Activated T-cell treated with anti-CD3 and anti-CD28 coated beads for 1 hour (primary cell): ENCODE results near the gene POGZ.
A peak's percentile ranks its signal among the peaks of the same experiment; 100 is the strongest.
"Not testable (repeated sequence)": the region's sequence is repeated elsewhere in the genome, so short reads cannot be mapped to it uniquely, and the experiment has no call there.

Experiments
- DNase-seq: peaks from one replicate; pipeline ENCODE4 v3.0.0-alpha.2; 2020; ENCODE audit warnings: low read depth

The POGZ gene

DNA sequence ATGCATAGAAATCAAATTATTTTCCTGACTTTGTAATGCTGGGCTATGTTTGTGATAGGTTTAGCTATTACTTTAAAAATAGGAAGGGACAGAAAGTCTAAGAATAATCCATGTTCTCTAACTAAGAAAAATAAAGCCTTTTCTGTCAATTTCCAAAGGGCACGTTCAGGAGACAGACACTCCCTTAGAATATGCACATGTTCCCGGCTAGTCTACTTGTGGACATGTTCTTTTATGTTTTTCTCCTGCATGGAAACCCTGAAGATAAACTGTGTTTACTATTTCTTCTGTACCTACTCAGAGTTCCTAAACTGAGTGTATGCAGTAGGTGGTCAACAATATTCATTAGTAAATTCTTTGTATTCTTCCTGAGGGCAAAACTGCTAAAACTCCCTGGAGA lies 47.4 kb downstream of the POGZ start:
- DNase-seq, result no peak

DNA sequence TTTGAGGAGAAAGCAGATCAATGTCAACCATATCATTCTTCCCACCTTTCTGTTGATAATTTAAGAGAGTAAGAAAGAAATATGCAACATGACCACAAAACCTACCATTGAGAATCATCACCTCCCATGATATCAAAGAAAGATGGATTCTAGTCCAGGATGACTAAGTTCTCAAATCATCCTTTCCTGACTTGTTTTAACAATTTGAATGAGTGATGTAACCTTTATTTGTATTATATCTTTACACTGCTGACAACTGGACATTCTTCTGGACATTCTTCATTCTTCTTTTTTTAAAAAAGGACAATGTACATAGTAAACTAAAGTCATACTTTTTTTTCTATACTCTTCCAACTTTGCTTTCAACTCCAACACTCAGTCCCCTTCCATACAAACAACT lies 50.4 kb downstream of the POGZ start:
- DNase-seq, result no peak

DNA sequence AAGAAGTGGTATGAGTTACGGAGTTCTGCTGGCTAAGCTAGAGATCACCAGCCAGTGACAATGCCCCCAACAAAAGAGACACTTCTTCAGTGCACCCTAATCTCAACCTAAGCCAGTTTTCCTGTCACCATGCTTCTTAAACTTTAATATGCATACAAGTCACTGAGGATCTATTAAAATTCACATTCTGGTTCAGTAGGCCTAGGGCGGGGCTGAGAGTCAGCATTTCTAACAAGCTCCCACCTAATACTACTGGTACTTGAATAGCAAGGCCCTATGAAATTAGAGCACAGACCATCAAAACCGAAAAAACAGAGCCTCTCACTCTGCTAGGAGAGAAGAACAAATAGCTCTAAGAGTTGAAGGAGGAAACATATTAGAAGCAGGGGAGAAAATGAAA lies 52.0 kb downstream of the POGZ start:
- no peak for DNase-seq

DNA sequence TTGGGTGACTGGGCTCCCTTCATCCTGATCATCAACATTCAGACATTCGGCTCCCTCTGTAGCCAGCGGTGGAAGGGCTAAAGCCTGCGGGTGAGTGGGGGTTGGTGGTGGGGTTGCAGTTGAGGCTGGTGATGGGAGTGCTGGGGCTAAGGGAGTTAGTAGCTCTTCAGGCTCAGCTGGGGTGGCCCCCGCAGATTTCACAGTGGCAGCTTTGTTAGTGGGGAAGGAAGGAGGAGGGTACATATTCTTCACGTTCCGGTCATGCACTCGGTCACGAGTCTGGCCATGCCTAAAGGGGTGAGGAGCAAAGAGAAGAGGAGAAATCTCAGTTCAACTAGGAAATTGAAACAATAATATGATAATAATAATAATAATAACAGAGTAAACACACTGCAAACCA lies 53.1 kb downstream of the POGZ start:
- DNase-seq, result no peak

DNA sequence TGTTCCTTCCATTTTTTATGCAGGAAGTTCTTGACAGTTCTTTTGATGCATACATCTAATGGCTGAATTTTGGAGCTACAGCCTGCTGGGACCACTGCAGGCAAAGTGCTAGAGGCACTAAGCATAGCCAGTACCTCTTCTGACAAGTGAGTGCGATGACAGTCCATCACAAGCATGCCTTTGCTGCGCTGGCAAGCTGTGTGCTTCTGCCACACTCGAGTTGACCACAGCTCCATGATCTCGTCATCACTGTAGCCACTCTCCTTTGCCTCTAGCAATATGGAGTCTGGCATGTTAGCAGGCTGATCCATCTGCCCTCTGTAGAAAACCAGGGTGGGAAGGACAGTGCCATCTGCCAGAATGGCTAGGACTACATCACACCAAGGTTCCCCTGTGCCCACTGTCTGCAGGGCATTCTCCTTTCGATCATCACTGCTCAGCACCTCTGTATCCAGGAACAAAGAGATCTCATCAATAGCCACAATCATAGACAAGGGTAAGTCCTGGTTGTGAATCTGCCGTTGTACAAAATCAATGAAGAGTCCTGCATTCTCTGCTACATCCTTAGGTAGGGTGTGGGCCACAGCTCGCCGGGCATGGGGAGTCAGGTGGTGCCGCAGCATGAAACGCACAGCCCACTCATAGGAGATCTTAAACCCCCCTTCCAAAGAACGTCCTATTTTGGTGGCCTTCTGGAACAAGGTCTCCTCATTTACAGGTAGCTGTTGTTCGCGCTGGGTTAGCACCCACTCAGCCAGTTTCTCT lies 53.9 kb downstream of the POGZ start:
- DNase-seq, result no peak

DNA sequence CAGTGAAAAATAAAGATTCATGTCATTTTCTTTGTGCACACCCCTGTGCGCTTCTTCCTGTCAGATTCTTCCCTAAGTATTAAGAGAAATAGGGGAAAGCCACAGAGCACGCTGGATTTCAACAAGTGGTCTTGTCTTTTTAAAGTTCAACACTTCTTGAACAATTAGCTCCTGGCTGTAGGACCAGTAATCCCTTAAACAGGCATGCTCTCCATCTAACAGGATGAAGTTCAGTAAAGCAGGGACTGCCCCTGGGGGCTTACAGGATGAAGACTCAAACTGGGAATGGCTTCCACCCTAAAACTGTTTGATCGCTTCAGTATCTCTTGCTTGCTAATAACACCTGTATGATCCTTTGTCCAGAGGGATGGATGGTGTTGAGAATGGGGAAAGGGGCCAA lies 55.7 kb downstream of the POGZ start:
- no peak for DNase-seq

DNA sequence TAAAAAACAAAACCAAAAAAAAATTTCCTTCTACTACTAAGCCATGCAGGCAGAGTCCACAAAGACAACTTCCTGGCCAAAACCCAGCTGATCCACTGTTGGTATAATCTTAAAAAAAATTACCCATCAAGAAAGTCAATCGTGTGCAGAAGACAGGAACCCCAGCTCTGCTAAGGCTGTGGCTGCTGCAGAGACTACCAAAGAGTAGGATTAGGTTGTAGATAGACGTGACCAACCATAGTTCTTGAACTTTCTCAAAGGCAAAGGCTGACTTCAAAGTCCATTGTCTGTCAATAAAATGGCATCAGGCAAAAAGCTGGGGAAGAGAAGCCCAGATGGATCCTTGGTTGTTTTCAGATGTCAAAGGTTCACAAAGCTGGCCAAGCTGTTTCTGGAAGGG lies 56.5 kb downstream of the POGZ start:
- no peak for DNase-seq

DNA sequence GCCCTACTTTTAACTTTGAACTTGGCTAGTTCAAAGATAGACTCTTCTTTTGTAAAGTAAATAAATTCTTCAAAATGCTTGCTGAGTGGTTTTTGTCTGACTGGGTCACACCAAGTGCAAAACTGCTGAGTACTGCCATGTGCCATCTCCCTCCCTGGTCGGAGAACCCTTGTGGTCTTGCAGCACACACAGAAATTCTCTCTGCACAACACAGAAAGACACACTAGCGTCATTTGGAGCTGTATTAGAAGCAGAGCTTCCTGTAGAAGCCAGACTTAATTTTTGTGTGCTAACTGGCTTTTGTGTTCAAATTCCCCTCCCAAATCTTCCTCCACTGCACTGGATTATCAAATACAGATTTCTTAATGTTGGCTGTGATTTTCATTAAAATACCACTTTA lies 57.4 kb downstream of the POGZ start:
- DNase-seq, result no peak

DNA sequence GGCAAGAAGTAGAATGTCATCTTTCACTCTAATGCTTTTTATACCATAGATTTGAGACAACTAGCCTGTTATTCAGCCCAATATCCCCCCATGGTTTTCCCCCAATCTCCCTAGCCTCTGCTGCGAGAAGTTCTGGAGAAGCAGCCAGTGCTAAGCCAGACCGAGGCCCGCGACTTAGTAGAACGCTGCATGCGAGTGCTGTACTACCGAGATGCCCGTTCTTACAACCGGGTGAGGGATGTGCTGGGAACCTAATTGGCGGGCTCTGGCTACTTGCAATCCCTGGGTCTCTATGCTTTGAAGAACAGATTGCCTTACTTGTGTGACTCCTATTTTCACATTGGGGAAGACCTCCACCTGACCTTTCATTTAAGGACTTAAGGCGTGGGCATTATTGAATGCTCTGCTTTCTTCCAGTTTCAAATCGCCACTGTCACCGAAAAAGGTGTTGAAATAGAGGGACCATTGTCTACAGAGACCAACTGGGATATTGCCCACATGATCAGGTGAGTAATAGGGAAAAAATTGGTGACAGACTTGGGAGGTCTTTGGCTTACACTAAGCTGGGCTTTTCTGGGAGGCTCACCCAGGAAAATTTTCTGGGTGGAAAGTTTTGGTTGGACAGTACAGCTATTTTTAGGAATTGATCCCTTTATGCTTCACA lies 58.0 kb downstream of the POGZ start:
- no peak for DNase-seq

DNA sequence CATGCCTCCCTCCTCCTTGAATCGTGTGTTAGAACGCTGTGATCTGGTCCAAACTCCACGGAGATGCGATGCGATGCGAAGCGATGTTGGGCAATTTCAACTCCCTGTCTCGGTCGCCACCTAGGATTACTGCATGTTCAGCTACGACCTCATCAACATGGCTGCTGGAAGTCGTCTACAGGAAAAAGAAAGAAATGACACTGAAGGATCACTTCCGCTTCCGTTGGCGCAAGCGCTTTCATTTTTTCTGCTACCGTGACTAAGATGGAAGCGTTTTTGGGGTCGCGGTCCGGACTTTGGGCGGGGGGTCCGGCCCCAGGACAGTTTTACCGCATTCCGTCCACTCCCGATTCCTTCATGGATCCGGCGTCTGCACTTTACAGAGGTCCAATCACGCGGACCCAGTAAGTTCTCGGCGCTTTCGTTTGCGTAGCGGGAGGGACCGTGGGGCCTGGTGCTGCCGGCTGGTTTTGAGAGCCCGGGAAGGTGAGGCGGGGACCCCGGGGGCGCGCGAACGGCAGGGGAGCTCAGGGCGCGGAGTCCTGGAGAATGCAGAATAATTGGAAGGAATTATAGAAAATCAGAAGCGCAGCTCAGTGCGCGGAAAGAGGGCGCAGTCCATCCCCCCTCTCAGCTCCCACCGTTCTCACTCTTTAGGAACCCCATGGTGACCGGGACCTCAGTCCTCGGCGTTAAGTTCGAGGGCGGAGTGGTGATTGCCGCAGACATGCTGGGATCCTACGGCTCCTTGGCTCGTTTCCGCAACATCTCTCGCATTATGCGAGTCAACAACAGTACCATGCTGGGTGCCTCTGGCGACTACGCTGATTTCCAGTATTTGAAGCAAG lies 59.7 kb downstream of the POGZ start, which contains the start of gene PSMB4:
Gene PSMB4 (plus strand): TSS at position 250 of the 848 bp plus-strand sequence. CDS start 15 bp downstream, at position 265.
- DNase-seq, result peak; percentile 66

DNA sequence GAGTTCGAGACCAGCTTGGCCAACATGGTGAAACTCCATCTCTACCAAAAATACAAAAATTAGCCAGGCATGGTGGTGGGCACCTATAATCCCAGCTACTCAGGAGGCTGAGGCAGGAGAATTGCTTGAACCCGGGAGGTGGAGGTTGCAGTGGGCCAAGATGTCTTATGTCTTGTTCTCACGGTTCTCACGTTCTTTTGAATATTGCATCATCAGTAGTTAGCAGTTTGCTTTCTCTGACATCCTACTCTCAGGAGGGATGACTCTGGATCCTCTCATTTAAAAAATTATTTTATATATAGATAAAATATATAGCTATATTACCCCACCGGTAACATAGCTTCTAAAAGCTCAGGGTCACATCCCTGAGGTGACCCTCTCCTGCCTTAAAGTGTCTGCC lies 63.0 kb downstream of the POGZ start:
- DNase-seq, result not testable (repeated sequence)

DNA sequence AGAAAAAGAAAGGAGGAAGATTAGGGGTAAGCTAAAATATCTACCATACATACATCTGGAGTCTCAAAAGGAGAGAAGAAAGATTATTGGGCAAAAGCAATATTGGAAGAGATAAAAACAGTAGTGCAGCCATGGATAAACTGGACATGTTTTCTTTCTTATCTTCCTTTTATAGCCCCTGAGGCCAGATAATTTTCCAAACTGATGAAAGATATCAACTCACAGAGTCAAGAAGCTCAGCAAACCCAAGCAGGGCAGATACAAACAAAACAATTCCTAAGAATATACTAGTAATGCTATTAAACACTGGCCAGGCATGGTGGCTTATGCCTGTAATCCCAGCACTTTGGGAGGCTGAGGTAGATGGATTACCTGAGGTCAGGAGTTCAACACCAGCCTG lies 65.7 kb downstream of the POGZ start:
- DNase-seq, result no peak

DNA sequence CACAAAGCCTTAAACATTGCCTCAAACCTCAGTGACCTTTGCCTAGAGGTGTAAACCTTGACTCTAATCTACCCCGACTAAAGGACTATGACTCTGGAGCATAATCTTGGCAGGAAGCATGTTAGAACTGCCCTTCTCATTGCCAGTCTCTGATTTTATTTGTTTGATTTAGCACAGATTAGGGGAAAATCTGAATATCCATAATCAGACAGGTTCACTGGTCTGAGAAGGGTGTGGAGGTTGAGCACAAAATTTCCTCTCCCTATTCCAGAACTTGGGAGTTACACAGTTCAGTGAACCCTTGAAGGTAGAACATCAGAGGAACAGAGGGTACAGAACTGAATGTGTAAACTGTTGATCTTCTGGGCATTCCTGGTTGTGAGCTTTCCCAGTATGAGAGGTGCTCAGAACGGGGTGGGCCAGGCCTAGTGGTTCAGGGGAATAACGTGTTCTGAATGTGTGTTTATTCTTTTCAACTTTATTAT lies 68.2 kb downstream of the POGZ start:
- DNase-seq, result no peak

DNA sequence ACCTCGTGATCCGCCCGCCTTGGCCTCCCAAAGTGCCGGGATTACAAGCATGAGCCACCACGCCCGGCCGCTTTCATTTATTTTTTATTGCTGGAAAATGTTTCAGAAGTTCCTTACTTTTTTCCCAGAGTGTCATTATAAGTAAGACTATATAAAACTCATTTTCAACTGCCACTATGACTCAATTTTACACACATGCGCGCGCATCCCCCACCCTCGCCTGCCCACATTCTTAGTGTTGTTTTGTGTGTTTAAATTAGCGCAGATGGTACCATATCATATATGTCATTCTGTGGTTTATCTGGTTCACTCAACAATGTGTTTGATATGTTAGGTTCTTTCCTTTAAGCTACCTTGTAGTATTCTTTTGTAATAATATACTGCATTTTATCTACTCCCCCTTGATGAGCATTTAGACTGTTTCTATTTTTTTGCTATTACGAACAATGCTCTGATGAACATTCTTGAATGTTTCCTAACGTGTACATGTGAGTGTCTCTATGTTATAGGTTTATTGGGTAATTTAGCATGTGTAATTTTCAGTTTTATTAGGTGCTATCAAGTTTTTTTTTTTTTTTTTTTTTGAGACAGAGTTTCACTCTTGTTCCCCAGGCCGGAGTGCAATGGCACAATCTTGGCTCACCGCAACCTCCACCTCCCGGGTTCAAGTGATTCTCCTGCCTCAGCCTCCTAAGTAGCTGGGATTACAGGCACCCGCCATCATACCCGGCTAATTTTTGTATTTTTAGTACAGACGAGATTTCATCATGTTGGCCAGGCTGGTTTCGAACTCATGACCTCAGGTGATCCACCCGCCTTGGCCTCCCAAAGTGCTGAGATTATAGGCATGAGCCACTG lies 68.8 kb downstream of the POGZ start:
- not testable (repeated sequence) for DNase-seq

DNA sequence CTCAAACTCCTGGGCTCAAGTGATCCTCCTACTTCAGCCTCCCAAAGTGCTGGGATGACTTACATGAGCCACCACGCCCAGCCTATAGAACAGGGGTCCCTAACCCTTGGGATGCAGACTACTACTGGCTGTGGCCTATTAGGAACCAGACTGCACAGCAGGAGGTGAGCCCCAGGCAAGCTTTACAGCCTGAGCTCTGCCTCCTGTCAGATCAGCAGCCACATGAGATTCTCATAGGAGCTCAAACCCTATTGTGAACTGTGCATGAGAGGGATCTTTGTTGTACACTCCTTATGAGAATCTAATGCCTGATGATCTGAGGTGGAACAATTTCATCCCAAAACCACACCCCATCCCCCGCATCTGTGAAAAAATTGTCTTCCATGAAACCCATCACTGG lies 73.3 kb downstream of the POGZ start:
- no peak for DNase-seq

DNA sequence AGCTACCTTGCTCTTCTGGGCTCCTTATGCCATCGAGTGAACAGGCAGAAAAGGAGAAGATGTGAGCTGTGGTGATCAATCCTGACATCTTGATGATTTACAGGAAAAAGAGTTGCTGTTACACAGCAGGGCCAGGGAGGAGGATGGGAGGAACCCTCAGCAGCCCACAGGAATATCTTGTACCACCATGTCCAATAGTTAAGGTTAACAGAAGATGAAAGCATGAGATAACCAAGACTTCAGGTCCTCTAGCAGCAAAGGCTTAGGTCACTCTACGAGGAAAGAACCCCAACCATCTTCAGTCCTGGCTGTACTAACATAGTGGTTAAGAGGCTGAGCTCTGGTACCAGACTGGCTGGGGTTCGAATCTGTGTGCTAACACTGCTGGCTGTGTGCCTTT lies 74.7 kb downstream of the POGZ start:
- no peak for DNase-seq

DNA sequence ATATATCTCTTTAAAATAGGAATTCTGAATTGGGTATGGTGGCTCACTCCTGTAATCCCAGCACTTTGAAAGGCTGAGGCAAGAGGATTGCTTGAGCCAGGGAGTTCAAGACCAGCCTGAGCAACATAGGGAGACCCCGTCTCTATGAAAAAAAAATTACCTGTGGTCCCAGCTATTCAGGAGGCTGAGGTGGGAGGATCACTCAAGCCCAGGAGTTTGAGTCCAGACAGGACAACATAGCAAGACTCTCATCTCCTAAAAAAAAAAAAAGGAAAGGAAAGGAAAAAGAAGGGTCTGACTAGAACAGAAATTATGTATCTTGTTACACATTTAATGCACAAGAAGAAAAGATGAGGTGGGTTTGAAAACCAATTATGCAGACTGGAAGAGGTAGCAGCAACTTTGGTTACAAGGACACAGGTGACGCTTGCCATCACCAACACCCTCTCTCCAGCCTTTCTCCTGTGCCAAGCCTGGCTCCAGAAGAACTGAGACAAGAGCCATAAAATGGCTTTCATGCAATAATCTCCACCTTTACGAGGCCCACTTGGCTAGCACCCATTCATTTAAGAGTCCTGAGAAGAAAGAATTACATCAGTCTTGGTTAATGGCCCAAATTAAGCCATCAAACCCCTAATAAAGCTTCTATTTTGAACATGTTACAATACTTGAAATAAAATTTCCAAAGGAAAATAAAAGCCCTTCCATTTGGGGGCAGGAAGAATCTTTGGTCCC lies 82.0 kb downstream of the POGZ start:
- no peak for DNase-seq

DNA sequence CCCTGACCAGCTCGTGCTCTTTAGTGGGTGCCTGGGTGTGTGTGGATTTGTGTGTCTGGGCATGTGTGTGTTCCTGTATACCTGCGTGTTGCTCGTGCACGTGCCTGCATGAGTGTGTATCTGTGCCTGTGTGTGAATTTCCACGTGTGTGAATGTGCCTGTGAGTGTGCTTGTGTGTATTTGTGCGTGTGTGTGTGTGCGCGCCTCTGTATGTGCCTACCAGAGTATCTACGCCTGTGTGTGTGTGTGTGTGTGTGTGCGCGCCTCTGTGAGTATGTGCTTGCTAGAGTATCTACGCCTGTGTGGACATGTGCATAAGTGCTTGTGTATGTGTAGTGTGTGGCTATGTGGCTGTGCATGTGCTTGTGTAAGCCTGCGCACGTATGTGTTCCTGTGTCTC lies 86.1 kb downstream of the POGZ start:
- DNase-seq, result no peak

DNA sequence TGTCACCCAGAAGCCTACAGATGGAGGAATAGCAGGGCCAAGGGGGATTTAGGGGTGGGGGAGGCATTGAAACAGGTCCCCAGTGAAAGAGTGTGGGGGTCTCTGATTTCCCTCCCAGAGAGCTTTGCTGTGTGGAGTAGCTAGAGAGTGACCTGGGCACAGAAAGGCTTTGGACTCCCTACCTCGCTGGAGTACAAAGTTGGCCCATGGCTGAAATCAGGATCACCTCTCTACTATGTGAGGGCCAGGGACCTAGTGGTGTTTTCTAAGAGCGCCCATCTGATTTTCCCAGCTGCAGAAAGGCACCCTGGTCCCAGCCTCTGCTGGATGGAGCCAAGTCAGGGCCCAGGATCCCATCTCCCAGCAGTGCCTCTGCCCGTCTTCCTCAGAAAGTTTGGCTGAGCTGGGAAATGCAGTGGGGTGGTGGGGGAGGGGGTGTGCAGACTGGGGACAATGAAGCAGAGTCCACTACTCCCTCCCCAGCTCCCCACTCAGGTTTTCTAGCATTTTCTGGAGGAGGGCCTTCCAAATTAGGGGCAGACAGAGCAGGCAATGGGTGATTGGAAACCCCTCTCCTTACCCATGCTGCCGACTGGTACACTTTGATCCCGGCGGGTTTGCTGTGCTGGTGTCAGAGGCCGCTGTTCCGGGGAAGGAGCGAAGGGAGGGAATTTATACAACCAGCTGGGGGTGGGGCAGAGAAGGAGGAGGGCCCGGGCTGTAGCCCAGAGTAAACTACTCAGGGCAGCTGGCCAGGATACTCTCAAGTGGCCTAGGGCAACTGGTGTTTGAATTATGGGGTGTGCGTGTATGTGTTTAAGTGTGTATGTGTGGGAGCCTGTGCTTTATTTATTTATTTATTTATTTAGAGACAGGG lies 87.0 kb downstream of the POGZ start, which contains the start of gene SELENBP1:
Gene SELENBP1 (minus strand): TSS at position 648 of the 877 bp plus-strand sequence. CDS start 64 bp downstream, at position 584.
- DNase-seq, result no peak
